Ectodermal cell (in vitro differentiated cells): ENCODE measurements around the gene ZBTB7C.
A peak's percentile ranks its signal among the peaks of the same experiment; 100 is the strongest.

Source experiments
- H3K27ac ChIP-seq: 2 replicates; pipeline ENCODE4 v1.7.0; 2013; ENCODE audit warnings: mild to moderate bottlenecking, low read depth, low read length; ENCODE audit not compliant: insufficient read depth, poor library complexity, severe bottlenecking
- H3K27me3 ChIP-seq: 2 replicates; pipeline ENCODE4 v1.7.0; 2013; ENCODE audit warnings: mild to moderate bottlenecking, low read length; ENCODE audit not compliant: insufficient read depth, control insufficient read depth, poor library complexity, severe bottlenecking
- H3K36me3 ChIP-seq: one replicate; pipeline ENCODE4 v1.7.0; 2013; ENCODE audit warnings: low read length; ENCODE audit not compliant: control insufficient read depth, insufficient read depth
- H3K4me1 ChIP-seq: one replicate; pipeline ENCODE4 v1.7.0; 2013; ENCODE audit warnings: low read length; ENCODE audit not compliant: control insufficient read depth, insufficient read depth
- H3K4me3 ChIP-seq: 2 replicates; pipeline ENCODE4 v1.7.0; 2013; ENCODE audit warnings: low read depth, low read length, control low read depth; ENCODE audit not compliant: insufficient read depth
- H3K9me3 ChIP-seq: 2 replicates; pipeline ENCODE4 v1.7.0; 2013; ENCODE audit warnings: mild to moderate bottlenecking, low read length, moderate library complexity; ENCODE audit not compliant: control insufficient read depth
- WGBS, 2 experiments: methylation state at CpG; one replicate each; pipeline ENCODE4 v1.1.7; 2013; ENCODE audit warnings: missing lambda C conversion rate in 2 of 2; 5-methylcytosine and 5-hydroxymethylcytosine counted together

Gene ZBTB7C

DNA sequence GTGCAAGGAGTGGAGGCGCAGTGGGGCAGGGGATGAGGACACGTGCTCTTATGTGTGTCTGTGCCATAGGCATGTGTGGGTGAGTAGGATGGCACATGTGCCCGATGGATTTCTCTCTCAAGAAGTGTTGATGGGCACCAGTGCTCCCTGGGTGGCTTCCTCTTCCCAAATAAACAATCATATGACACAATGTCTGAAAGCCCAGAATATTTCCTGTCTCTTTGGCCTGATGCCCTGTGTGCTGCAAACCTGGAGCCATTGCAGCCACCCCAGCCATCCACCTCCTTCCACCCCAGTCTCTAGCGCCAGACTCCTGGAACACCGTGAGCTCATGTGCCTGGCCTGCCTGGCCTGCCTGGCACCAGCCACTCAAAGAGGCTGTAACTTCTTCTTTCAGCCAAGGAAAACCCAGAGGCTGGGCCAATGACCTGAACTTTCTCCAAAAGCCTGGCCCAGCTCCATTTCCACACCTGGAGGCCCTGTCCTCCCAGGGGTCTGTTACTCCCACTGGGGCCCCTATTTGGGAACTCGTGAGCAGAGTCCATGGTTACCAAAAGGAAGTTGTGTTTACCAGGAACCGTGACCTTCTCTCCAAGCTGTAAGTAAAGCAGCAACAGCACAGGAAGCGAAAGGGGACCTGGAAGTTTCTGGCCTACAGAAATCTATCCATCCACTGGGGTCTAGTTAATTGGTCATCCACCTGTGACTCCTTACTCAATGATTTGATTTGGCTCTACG lies 9.5 kb upstream of the ZBTB7C start:
- no peak overlapping the region for H3K27ac ChIP-seq
- H3K36me3 ChIP-seq: no peaks in the 10 kb centered on the region
- WGBS, 2 experiments: 80 to 83% methylated on average over 8 of the region's 9 CpGs
- no peaks in the 10 kb centered on the region for H3K9me3 ChIP-seq
- no peak overlapping the region for H3K4me3 ChIP-seq
- H3K27me3 ChIP-seq: peaks cover 16% of the 10 kb centered on the region
- H3K4me1 ChIP-seq: peaks cover 9% of the 10 kb centered on the region

DNA sequence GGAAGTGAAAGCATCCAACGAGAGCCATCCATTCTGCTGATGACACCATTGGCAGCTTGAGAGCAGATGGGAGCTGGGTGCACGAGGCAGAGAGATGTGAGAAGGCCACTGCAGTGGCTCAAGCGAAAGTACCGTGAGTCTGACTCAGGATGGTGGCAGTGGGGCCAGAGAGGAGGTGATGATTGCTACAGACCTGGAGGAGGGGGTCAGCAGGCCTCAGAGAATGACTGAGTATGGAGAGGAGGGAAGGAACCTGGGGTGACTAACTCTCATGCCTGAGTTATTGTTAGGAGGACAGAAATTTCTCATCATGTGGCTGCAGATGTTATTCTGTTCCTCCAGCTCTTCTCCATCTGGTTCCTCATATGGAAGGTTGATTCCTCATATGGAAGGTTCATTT lies 8.8 kb upstream of the ZBTB7C start:
- peaks cover 19% of the 10 kb centered on the region for H3K27me3 ChIP-seq
- H3K4me3 ChIP-seq: no peak overlapping the region
- WGBS, 2 experiments: 91 to 94% methylated on average over 4 of the region's 4 CpGs
- peaks cover 9% of the 10 kb centered on the region for H3K4me1 ChIP-seq
- H3K36me3 ChIP-seq: no peaks in the 10 kb centered on the region
- no peak overlapping the region for H3K27ac ChIP-seq
- no peaks in the 10 kb centered on the region for H3K9me3 ChIP-seq

DNA sequence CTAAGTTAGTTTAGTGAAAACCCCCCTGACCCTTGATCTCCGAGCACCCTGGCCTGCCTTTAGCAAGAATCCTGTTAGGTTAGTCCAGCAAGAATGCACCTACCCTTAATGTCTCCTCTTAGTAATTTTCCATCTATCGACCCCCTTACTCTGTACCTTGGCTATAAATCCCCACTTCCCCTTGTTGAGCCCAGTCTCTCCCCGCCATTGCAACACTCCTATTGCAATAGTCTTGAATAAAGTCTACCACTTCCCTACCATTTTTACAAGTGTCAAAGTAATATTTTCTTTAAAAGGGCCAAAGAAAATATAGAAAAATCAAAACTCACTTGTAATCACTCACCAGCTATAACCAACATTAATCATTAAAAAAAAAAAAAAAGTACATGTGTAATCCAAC lies 4.2 kb upstream of the ZBTB7C start:
- WGBS, 2 experiments: 85 to 89% methylated on average over 3 of the region's 3 CpGs
- Histone ChIP-seq H3K9me3 (no peaks in the 10 kb centered on the region), H3K27ac (no peak overlapping the region), H3K36me3 (no peaks in the 10 kb centered on the region), H3K27me3 (peaks cover 55% of the 10 kb centered on the region), H3K4me3 (no peak overlapping the region), H3K4me1 (peaks cover 1% of the 10 kb centered on the region)

DNA sequence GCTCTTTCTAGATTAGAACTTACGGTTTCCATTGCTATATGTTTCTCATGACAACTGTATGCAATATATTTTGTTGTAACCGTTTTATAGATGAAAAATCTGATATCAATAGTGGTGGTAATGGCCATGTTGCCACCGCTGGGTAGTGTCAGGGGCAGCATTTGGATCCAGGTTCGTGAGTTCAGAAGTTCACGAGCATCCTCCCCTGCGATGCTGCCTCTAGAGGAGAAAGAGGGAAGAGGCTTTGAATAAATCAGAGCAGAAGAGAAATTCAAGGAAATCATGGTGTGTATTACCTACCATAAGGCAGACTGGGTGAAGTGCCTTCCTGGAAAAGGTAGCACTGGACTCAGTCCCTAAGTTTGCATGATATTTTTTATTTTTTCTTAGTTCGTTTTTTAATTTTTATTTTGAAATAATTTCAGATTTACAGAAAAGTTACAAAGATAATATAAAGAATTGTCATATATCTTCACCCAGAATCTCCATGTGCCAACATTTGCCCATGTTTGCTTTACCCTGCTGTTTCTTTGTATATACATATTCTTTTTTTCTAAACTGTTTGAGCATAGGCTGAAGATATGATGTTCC lies 3.3 kb upstream of the ZBTB7C start:
- H3K4me3 ChIP-seq: no peak overlapping the region
- H3K36me3 ChIP-seq: no peaks in the 10 kb centered on the region
- no peak overlapping the region for H3K27ac ChIP-seq
- H3K4me1 ChIP-seq: peaks cover 10% of the 10 kb centered on the region
- peaks cover 64% of the 10 kb centered on the region for H3K27me3 ChIP-seq
- 15 to 18% methylated on average over 6 of the region's 7 CpGs for WGBS, 2 experiments
- no peaks in the 10 kb centered on the region for H3K9me3 ChIP-seq

DNA sequence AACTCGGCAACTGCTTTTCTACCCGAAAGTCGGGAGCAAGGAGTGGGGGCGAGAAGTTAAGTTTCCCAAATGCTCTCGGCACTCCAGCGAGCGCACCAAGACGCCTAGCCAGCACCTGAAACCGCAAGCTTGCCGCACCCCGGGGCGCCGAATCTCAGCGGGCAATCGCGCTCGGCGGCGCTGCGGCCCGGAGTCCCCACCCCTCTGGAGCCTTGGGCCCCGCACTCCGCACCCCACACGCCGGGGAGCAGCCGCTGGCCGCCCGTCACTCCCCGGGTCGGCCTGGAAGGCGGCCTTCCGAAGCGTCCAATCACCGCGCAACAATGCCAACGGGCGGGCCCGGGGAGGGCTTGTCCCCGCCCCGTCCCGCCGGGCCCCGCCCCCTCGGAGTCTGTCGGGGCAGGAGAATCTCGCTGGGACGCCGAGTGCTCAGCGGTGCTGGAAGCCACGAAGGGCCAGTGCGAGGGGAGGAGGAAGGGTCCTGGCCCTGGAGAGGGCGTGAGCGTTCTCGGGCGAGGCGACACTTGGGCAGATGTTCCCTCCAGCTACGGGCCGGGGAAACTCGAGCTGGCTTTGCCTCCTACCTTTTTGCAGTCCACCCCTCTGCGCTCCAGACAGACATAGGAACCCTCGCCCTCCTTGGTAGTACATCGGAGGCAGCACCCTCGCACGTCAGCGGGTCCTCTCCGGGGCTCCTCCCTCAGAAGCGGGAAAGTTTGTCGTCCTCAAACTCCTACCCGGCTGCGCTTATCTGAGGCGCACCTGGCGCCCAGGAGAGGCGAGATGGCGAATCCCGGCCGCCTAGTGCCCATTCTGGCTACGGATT lies 1.1 kb upstream of the ZBTB7C start:
- no peaks in the 10 kb centered on the region for H3K9me3 ChIP-seq
- H3K4me1 ChIP-seq: peaks cover 15% of the 10 kb centered on the region
- no peak overlapping the region for H3K27ac ChIP-seq
- H3K27me3 ChIP-seq: peaks cover 74% of the 10 kb centered on the region
- H3K36me3 ChIP-seq: no peaks in the 10 kb centered on the region
- peak overlapping the region; percentile 61 for H3K4me3 ChIP-seq
- 0 to 1% methylated on average over 77 of the region's 77 CpGs for WGBS, 2 experiments

DNA sequence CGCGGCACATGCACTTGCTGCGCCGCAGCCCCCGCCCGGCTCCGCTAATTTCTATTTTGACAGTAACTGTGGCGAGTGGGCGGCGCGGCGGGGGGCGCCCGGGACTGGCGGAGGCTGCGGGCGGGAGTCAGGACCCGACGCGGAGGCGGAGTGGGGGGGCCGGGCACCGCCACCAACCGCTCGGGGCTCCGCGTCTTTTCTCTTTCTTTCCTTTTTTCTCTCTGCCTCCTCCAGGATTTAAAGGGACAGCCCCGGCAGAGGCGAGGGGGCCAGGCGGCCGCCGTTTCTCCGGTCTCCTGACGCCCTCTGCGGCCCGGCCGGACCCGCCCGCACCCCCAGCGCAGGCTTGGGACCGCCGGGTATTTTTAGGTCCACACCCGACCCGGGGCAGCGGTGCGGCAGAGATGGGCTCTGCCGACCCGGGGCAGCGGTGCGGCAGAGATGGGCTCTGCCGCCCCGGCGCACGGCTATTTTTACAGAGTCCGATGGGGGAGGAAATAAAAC lies 460 bp upstream of the ZBTB7C start:
- peak overlapping the region; percentile 61 for H3K4me3 ChIP-seq
- no peaks in the 10 kb centered on the region for H3K36me3 ChIP-seq
- no peak overlapping the region for H3K27ac ChIP-seq
- no peaks in the 10 kb centered on the region for H3K9me3 ChIP-seq
- 0% methylated on average over 55 of the region's 55 CpGs for WGBS, 2 experiments
- H3K27me3 ChIP-seq: peaks cover 77% of the 10 kb centered on the region
- H3K4me1 ChIP-seq: peaks cover 22% of the 10 kb centered on the region

DNA sequence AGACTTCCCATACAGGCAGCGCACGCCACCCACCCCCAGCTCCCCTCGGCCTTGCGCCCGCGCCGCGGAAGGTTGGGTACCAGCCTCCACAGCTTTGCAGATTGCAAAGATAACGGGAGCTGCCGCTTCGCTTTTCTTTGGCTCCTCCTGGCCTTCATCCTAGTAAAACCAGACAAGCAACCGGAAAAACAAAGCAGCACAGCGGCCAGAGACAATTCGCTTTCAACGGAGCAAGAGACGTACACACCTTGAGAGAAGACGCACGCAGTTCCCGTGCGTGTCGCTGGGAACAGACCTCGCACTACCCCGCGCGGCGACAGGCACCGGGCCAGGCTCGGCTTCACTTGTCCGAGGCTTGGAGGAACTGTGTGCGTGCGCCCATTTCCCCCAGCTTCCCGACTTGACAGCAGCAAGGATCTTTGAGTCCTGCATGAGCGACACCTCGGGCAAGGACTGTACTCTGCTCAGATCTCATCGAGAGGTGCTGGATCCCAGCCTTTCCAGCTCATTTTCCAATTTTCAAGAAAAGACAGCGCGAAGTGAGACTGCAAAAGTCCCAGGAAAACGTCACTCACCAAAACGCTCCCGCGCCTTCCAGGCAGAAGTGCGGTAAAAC lies 964 bp downstream of the ZBTB7C start:
- H3K27ac ChIP-seq: no peak overlapping the region
- peak overlapping the region; percentile 61 for H3K4me3 ChIP-seq
- no peaks in the 10 kb centered on the region for H3K9me3 ChIP-seq
- 2 to 3% methylated on average over 42 of the region's 42 CpGs for WGBS, 2 experiments
- no peaks in the 10 kb centered on the region for H3K36me3 ChIP-seq
- peaks cover 24% of the 10 kb centered on the region for H3K4me1 ChIP-seq
- peaks cover 68% of the 10 kb centered on the region for H3K27me3 ChIP-seq

DNA sequence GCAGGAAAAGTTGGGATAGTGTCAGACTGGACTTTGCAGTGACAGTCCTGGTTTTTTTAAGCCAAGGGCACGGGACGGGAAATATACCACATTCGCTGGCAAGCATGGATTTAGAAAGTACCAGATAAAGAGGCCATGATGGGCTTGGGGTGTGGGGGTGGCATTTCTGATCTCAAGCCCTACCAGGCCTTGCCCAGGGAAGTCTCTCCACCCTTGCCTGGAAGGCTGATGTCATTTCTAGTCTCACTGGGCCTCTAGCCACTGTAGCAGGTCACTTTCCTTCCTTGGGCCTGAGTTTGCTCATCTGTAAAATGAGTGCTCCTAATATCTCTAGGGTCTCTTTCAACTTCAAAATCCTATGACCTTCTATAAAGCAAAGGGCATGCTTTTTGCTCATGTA lies 1.8 kb downstream of the ZBTB7C start:
- Histone ChIP-seq H3K27me3 (peaks cover 67% of the 10 kb centered on the region), H3K27ac (no peak overlapping the region), H3K4me3 (no peak overlapping the region), H3K4me1 (peaks cover 24% of the 10 kb centered on the region), H3K36me3 (no peaks in the 10 kb centered on the region), H3K9me3 (no peaks in the 10 kb centered on the region)
- WGBS, 2 experiments: 73 to 85% methylated on average over 3 of the region's 3 CpGs

DNA sequence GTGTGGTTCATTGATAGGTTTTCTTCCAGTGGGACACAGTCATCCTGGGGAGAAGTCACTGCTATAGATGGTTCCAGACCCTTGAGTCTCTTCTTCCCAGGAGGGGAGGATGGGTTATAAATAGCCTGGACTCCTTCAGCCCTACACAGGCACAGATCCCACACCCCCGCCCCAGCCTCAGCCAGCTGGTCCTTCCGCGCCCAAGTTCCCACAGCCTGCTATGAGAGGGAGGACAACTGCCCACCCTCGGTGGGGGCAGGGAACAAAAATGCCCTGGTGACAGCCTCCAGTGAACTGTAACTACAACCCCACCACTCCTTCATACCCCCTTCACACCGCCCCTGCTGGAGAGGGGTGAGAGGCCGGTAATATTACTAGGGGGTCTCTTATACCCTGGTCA lies 3.2 kb downstream of the ZBTB7C start:
- peaks cover 24% of the 10 kb centered on the region for H3K4me1 ChIP-seq
- no peak overlapping the region for H3K4me3 ChIP-seq
- no peak overlapping the region for H3K27ac ChIP-seq
- H3K36me3 ChIP-seq: no peaks in the 10 kb centered on the region
- H3K27me3 ChIP-seq: peaks cover 53% of the 10 kb centered on the region
- 89% methylated on average over 6 of the region's 6 CpGs for WGBS, 2 experiments
- no peaks in the 10 kb centered on the region for H3K9me3 ChIP-seq
